GM12864 (cell line): Measurements from ENCODE around the gene SPACA5B.
"Not testable (repeated sequence)": the region's sequence is repeated elsewhere in the genome, so short reads cannot be mapped to it uniquely, and the experiment has no call there.

Experiments used
- DNase-seq: peaks from one replicate; pipeline ENCODE4 v3.0.0-alpha.2; 2011; ENCODE audit warnings: low read depth
- H3K4me3 ChIP-seq: 2 replicates; pipeline ENCODE4 v1.5.1; 2011; ENCODE audit warnings: mild to moderate bottlenecking, low read depth, low read length, control low read depth
- TF ChIP-seq, protein P1 (sequence below): IDR thresholded peaks from 2 replicates; pipeline ENCODE4 v1.5.1; 2011; ENCODE audit warnings: low read depth, mild to moderate bottlenecking, moderate library complexity, low read length, control low read depth, inconsistent platforms; ENCODE audit errors: missing control alignments

SPACA5B gene

DNA sequence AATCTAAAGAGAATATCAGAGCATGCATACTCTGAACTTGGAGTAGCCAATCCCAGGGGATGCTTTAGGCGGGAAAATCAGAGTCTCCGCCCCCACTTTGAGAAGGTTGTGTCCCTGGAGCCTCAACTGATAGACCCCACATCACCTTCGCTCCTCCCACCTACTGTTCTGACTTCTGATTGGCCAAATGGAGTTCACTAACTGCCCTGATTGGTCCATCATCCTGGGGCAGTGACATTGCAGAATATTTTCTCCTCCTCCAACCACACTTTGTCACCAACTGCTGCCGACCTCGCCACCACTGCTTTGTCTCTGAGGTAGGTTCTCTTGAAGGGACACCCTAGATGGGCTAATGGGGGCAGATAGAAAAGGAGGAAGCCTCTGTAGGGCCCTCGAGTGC is 22.7 kb upstream of the SPACA5B start:
- no peak for DNase-seq
- no peak overlapping the region for H3K4me3 ChIP-seq
- TF ChIP-seq, protein P1, sequence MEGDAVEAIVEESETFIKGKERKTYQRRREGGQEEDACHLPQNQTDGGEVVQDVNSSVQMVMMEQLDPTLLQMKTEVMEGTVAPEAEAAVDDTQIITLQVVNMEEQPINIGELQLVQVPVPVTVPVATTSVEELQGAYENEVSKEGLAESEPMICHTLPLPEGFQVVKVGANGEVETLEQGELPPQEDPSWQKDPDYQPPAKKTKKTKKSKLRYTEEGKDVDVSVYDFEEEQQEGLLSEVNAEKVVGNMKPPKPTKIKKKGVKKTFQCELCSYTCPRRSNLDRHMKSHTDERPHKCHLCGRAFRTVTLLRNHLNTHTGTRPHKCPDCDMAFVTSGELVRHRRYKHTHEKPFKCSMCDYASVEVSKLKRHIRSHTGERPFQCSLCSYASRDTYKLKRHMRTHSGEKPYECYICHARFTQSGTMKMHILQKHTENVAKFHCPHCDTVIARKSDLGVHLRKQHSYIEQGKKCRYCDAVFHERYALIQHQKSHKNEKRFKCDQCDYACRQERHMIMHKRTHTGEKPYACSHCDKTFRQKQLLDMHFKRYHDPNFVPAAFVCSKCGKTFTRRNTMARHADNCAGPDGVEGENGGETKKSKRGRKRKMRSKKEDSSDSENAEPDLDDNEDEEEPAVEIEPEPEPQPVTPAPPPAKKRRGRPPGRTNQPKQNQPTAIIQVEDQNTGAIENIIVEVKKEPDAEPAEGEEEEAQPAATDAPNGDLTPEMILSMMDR: no peak

DNA sequence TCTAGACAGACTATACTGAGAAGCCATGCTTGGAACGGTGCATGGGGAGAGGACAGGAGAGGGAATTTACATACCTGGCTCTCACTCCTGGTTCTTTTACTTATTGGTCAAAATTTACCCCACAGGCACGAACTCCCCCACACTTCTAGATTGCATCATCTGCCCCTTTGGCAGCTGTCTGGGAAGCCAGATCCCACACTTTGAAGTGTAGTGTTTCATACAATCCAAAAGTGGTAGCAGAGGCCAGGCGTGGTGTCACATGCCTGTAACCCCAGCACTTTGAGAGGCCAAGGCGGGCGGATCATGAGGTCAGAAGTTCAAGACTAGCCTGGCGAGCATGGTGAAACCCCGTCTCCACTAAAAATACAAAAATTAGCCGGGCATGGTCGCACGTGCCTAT is 5.1 kb upstream of the SPACA5B start:
- not testable (repeated sequence) for H3K4me3 ChIP-seq, DNase-seq

DNA sequence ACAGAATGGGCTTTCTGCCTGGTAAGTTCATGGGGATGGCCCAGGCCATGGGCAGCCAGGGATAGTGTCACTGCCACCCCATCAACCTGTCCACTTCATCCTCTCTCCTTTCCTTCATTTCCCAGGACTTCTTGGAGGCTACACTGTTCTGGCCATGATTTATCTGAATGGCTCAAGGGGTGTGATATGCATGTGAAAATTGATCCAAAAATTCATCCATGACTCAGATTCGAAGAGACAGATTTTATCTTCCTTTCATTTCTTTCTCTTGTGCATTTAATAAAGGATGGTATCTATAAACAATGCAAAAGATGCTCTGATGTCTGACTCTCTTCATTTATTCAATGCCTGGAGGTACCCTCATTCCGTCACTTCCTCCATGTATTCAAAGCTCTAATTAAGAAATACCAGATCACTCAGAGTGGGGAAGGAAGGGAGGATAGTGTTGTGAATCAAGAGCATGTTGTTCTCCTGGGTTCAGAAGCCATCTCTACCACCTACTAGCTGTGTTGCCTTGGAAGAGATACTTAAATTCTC is 1.9 kb downstream of the SPACA5B start:
- DNase-seq: not testable (repeated sequence)

DNA sequence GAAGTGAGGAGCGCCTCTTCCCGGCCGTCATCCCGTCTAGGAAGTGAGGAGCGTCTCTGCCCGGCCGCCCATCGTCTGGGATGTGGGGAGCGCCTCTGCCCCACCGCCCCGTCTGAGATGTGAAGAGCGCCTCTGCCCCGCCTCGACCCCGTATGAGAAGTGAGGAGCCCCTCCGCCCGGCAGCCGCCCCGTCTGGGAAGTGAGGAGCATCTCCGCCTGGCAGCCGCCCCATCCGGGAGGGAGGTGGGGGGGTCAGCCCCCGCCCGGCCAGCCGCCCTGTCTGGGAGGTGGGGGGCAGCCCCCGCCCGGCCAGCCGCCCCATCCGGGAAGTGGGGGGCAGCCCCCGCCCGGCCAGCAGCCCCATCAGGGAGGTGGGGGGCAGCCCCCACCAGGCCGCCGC is 8.7 kb downstream of the SPACA5B start:
- DNase-seq, H3K4me3 ChIP-seq: not testable (repeated sequence)

More for the DNA sequence above, 1.9 kb downstream of the SPACA5B start:
- H3K4me3 ChIP-seq: not testable (repeated sequence)

DNA sequence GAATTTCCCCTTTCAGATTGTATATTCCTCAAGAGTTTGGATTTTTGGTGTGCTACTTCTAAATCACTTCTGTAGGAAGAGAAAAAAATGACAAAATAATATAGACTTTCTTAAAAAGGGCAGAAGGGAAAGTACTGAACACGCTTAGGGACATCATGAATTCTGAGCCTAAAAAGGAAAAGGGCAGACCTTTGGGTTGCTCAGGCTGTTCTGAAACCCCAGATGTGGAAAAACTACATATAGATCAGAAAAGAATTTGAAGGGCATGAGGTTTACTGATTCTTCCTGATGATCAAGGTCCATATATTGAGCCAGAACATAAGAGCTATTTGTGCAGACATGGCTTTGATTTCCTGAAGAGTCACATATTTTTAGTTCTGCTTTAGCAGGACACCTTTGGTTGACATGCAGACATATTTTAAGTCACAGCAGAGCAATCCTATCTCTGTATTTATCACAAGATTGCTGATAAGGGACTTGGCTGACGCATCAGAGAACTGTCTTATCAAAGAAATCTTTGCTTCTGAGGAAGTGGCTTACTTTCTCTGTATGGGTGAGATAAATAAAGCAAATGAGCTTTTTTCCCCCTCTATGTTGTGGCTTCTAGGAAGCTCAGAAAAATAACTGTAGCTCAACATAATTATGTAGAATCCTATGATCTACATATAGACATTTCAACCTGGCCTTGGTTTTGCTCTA is 11.5 kb downstream of the SPACA5B start:
- DNase-seq, H3K4me3 ChIP-seq: not testable (repeated sequence)

DNA sequence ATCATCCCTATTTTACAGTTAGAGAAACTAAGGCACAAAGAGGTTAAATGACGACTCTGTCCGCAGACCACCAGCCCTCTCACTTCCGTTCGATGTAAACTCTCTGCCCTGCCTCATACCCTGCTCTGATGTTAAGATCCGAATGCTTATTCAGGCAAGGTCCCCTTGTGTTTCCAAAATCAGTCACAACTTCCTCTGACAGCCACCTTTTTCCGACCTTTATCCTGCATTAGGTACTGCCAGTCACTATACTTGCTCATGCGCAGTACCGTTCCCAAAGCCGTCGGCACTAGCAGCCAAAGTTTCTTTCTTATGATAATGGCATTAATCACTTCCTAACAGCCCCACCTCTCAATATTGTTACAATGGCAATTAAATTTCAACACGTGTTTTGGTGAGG is 12.3 kb downstream of the SPACA5B start:
- DNase-seq, H3K4me3 ChIP-seq: not testable (repeated sequence)

DNA sequence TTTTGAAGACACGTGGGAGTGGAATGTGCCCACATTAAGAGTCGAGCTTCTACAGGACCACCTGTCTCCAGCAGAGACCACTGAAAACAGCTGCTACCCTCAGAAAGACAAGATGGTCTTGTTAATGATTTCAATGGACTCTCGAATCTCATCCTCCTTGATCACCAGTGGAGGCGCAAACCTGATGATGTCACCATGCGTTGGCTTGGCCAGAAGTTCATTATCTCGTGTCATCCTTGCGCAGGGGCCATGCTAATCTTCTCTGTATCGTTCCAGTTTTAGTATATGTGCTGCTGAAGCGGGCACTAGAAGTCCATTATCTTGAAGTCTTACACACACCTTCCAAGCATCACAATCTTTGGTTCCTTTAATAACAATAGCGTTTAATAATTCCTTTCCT is 23.3 kb downstream of the SPACA5B start:
- DNase-seq: no peak
- TF ChIP-seq, protein P1: no peak
- H3K4me3 ChIP-seq: no peak overlapping the region

DNA sequence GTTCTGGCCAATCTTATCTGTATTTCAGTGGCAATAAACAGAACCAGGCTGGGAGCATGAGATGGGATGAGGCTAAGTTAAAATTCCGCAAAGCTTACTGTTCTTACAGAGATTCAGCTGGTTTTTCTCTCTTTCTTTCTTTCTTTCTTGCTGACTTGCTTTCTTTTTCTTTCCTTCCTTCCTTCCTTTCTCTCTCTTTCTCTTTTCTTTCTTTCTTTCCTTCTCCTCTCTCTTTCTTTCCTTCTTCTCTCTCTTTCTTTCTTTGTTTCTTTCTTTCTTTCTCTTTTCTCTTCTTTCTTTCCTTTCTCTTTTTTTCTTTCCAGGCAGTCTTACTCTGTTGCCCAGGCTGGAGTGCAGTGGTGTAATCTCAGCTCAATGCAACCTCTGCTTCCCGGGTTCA is 24.4 kb downstream of the SPACA5B start:
- no peak for DNase-seq
- no peak overlapping the region for H3K4me3 ChIP-seq
- TF ChIP-seq, protein P1: no peak

DNA sequence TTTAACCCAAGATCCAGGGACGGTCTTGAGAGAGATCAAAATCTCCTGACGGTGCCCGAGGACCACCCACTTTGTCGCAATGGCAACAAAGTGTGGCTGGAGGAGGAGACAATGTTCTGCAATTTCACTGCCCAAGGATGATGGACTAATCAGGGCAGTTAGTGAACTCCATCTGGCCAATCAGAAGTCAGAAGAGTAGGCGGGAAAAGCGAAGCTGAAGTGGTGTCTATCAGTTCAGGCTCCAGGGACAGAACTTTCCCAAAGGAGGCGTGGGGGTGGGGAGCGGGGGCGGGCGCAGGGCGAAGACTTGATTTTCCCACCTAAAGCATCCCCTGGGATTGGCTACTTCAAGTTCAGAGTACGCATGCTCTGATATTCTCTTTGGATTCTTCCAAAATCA is 25.6 kb downstream of the SPACA5B start:
- TF ChIP-seq, protein P1: no peak
- no peak for DNase-seq
- H3K4me3 ChIP-seq: no peak overlapping the region

DNA sequence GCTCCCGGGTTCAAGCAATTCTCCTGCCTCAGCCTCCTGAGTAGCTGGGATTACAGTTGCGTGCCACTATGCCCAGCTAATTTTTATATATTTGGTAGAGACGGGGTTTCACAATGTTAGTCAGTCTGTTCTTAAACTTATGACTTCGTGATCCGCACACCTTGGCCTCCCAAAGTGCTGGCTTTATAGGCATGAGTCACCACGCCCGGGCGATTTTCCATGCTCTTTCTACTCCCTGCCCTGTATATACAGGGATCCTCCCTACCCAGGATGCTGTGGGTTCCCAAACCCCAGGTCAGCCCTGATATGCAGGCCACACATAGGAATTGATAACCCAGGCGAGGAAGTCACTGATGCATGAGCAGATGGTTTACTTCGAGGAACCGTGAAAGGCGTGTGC is 34.8 kb downstream of the SPACA5B start:
- no peak for DNase-seq
- H3K4me3 ChIP-seq: no peak overlapping the region
- TF ChIP-seq, protein P1: no peak

DNA sequence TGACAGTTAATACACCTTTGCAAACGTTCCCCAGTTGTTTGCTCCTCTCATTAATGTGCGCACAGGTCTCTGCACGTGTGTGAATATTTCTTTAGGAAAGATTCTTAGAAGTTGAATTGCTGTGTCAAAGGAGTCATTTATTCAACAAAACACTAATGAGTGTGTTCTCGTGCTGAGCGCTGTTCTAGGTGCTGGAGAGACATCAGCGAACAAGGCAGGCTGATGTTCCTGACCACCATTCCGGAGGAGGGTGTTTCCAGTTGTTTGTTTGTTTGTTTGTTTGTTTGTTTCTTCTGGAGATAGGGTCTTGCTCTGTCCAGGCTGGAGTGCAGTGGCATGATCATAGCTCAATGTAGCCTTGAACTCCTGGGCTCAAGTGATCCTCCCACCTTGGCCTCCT is 35.9 kb downstream of the SPACA5B start:
- DNase-seq, H3K4me3 ChIP-seq: not testable (repeated sequence)
